IPS DF 4.7 (cell line): Measurements from ENCODE around the gene SPECC1L.
"Not testable (repeated sequence)": the region's sequence is repeated elsewhere in the genome, so short reads cannot be mapped to it uniquely, and the experiment has no call there.

Experiments used
- DNase-seq: peaks from one replicate; pipeline ENCODE4 v3.0.0-alpha.2; 2013; ENCODE audit warnings: low spot score; ENCODE audit errors: extremely low read depth

Gene SPECC1L

DNA sequence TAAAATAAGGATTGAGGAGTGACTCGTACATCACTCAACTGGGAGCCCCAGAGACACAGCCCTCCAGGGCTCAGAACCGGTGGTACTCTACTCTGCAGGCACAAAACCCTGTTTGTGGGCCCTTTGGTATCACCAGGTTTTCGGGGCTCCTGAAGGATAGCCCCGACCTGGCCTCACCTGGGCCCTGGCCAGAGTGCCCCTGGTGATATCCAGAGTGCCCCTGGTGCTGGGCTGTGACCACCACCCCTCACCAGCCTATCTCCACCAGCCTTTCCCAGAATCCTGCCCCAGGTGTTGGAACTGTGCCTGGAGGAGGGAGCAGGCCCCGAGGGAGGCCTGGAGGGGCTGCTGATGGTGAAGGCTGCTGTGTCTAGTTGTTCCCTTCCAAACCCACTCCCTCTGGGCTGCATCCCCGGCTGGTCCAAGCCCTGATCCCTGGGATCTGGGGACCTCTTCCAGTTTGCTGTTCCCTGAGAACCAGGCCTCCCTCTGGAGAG lies 23.6 kb upstream of the SPECC1L start:
- no peak for DNase-seq

DNA sequence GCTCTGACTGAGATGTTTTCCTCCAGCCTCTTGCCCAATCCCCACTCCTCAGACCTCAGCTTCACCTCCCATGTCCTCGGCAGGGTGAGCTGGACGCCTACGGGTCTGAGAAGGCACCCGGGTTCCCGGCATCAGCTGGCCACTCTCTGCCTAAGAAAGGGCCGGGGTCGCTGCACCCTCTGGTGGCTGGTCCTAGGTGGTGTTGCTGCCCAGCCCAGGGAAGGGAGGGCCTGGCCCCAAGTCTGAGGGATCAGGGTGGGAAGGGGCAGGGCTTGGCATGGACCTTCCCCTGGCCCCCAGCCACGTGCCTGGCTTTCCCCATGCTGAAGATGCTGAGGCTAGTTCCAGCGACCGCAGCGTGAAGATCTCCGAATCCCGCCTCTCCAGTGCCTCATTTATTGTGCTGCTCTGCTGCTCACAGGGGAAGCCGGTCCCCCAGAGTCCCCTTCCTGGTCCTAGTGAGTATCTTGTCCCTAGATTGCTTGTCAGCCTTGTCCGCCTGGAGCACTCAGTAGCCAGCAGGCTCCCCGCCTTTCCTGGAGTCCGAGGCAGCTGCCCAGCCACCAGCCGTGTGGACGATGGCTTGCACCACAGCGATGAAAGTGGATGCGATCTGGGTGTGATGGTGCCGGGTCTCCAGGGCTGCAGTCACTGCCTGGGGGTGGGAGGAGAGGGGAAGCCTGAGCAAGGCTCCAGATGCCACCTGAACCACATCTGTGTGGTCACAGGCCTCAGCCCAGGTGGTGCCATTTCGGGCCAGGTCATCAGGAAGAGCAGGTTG lies 22.9 kb upstream of the SPECC1L start:
- no peak for DNase-seq

DNA sequence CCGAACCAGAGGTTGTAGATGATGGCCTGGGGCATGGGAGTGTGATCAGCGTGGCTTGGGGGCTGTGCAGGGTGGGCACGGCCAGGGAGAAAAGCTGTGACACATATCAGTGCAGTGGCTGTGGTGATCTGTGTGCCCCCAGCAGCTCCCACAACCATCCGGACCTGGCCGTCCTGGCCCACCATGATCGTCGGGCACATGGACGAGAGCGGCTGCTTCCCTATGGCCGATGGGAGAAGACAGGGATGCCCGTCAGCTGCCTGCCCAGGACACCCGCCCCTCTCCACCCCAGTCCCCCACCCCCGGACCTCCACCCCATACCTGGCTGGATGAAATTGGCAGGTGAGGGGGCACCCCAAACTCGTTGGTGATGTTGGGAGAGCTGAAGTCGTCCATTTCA lies 22.0 kb upstream of the SPECC1L start:
- not testable (repeated sequence) for DNase-seq

DNA sequence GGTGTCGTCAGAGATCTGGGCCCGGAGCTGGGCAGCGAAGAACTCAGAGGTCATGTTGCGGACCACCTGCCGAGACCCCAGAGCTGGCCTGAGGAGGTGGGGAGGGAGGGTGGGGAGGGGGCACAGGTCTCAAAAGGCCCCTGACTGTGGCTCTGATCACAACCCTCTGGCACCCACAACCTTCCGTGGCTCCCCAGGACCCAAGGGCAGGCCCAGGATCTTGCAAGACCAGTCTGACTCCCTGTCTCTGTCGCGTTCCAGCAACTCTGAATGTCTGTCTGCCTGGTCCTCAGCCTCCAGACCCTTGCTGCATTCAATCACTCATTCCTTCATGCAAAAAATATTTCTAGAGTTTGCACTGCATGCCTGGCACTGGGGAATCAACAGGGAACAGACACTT lies 21.2 kb upstream of the SPECC1L start:
- not testable (repeated sequence) for DNase-seq

DNA sequence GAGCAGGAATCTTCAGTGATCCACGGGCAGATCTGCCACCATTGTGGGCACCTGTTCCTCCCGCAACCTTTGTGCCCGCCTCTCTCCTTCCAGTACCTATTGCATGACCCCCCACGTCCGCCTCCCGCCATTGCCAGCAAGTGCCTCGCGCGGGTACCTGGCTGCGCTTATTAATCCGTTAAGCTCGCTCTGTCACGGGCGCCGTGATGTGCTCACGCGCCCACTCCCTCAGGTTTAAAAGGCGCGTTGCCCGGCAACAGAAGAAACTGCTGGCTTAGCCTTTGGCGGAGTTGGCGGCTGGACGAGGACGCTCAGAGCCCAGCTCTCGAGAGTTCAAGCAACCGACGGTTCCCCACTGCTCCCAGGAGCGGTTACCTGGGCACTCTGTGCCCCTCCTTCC lies 19.3 kb upstream of the SPECC1L start:
- not testable (repeated sequence) for DNase-seq

DNA sequence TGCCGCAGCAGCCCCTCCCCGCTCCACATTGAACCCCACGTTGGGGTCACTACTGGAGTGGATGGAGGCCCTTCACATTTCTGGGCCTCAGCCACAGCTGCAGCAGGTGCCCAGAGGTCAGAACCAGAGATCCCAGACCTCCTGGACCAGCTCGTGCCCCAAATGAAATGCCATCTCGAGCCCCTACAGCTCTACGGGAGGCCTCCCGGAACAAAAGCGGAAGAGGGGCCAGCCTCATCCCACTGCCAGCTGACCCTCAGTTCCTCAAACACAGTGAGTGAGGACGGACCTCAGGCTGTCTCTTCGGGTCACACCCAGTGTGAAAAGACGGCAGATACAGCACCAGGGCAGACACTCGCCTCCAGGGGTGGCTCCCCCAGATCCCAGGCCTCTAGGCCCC lies 17.5 kb upstream of the SPECC1L start:
- not testable (repeated sequence) for DNase-seq

DNA sequence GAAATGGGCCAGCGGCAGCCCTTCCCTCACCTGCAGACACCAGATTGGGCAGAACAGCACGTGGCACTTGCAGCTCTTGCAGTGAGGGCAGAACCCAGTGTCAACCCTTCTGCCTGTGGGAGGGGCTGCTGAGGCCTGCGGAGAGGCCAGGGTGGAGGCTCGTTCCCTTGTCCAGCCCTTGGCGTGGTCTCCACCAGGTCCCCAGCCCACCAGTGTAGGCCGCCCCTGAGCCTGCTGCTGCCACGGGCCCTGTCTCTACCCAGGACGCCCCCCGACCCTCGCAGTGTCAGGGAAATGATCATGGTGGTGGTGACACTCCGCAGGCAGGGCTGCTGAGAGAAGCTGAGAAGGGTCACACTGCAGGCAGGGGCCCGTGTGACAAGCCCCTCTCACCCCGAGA lies 14.5 kb upstream of the SPECC1L start:
- not testable (repeated sequence) for DNase-seq

DNA sequence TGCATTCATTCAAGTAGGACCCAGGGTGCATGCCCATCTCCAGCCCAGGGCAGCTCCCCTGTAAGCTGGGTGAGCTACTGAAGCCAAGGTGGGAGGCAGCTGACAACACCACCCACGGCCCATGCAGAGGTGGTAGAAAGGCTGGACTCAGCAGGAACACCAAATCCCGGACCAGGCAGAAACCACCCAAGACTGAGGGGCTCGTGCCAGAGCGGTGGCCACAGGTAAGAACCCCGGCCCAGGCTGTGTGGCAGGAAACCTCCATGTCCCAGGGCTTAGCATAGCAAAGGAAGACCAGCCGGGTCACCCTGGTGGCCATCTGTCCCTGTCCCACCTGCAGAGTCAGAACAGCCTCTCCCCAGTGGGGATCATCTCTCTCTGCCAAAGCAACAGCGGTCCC lies 13.9 kb upstream of the SPECC1L start:
- not testable (repeated sequence) for DNase-seq

DNA sequence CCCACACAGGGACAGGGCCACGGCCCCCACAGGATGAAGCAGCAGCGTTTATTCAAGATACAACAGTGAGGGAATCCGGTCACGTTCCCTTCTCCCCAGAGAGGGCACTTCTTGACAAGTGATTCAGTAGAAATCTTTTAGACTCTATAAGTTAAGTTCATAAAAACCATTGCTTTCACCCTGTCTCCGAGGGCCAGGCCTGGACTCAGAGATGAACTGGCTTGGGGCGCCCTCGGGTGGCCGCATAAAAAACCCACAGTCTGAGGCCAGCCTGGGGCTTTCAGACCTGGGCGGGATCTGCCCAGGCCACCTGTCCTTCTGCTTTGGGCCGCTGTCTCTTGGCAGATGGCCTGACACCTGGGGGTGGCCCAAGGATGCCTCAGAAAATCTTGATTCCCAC lies 11.2 kb upstream of the SPECC1L start:
- DNase-seq: not testable (repeated sequence)

DNA sequence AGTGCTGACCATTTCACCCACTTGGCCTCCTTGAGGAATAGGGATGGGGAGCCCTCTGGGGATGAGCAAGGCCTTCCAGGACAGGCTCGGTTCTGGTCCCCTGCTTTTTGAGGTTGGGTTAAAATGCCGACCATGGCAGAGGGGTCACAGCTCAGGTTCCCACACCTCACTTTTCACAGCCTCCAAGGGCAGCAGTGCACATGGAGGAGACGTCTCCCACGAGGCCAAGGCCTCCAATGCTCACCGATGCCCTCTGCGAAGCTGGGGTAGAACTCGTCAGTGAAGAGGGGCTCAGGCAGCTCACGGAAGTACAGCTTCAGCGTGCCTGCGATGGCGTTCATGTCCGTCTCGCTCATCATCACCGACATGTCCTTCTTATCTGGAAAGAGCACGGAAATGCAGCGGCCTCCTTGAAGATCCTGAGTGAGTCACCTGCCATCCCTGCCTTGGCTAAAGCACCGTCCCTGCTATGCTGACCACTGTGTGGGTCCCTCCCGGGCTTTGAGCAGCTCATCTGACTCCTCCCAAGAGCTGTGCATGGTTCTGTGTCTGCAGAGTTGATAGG lies 8.4 kb upstream of the SPECC1L start:
- DNase-seq: not testable (repeated sequence)

DNA sequence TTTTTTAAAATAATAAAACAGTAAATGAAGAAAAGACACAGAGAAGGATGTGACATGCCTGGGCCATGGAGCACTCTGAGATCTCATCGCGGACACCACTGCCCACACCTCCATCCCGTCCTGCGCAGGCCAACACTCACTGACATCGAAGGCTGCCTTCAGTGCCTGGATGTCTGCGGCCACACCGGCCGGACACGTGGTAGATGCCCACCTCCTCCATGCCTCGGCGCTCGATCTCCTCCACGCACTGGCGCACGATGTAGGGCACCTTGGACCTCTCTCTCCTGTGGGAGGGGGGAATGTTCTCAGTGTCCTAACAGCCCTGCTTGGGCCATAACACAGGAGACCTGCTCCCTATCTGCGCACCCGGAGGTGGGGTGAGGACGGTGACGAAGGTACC lies 7.2 kb upstream of the SPECC1L start:
- DNase-seq: not testable (repeated sequence)

DNA sequence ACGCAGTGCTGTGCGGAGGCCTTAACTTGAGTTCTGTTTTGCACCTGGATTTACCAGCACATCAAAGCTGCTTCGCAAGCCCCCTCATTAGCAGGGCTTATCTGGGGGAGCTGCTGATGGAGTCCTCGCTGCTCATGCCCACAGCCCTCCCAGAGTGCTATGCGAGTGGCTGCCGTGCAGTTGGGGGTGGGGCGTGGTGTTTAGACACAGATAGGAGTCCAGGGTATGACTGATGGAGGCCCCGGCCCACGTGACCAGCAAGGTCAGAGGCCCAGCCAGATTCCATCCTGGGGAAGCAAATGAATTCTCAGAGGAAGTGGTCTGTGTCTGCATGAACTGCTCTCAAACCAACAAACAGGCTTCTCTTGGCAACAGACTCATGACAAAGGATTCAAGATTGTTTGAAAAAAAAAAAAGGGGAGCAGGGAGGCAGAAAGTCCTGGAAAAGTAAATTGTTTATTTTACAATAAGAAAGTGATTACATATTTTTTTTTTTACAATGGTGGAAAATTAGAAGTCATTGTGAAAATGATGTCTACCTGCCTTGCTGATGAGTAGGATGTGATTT lies 6.2 kb upstream of the SPECC1L start:
- not testable (repeated sequence) for DNase-seq

DNA sequence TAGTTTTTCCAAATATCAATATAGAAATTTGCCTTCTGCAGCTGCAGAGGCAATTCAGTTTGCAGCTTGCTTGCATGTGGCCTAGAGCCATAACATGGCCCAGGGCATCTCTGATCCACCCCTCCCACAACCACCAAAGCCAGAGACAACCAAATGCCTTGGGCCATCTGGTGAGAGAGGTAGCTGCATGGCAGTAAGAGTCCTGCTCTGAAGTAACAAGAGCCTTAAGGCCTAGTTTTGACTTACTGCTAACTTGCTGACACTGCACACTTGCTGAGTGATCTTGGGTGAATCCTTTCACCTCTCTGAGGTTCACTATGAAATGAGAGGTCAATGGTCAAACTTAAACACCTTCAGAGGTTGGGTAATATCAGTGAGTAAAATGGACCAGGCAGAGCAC lies 4.9 kb upstream of the SPECC1L start:
- no peak for DNase-seq

DNA sequence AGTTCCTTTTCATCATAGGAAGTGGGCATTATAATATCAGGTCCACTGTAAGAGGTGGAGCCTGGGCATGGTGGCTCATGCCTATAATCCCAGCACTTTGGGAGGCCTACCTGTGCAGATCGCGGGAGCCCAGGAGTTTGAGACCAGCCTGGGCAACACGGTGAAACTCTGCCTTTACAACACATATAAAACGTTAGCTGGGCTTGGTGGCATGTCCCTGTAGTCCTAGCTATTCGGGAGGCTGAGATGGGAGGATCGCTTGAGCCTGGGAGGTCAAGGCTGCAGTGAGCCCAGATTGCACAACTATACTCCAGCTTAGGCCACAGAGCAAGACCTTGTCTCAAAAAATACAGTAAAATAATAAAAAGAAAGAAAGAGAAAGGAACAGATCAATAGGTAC lies 4.1 kb upstream of the SPECC1L start:
- DNase-seq: not testable (repeated sequence)

DNA sequence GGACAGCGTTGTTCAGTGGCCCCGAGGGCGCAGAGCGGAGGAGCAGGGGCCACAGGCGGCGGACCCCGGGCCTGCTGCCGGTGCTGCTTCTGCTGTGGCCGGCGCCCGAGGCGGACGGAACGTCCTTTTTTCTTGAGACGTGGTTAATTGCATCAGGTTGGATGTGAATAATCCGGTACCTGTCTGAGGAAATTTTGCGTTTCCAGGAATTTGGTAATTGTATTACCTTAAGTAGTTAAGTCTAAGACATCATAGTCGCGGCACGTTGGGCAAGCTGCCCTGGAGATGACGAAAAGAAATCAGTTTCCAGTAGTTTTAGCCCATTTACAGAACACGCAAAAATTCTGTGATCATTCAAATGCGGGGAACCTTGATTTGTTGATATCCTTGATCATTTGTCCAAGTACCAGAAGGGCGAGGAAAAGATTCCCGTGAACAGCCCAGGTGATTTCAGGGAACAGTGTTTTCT lies 789 bp downstream of the SPECC1L start:
- DNase-seq: no peak

DNA sequence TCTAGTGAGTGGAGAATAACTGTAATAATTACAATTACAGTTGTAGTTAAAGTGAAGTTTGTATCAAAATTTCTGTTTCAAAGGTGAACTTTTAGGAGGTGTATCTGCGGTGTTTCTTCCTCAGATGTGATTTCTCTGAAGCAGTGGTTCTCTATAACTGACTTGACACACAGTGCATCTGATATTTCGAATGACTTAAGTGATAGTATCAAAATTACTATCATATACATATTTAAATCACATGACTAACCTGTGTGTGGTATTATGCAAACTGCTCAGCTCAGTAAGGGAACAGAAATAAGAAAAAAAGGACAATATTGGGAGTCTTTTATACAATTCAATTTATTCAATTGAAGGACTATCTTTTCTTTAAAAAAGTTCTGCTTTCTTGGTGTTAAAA lies 2.4 kb downstream of the SPECC1L start:
- DNase-seq: not testable (repeated sequence)

DNA sequence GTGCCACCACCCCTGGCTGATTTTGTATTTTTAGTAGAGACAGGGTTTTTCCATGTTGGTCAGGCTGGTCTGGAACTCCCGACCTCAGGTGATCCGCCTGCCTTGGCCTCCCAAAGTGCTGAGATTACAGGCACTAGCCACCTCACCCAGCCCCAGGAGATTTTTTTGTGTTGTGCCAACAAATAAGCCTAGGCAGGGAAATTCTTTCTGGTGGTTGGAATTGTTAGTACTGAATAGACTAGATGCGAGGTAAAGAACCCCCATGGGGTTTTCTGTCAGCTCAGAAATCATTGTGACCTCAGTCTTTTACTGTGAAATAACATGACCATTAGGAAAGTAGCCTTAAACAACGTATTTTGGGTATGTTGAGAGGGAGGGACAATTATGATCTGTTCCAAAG lies 3.3 kb downstream of the SPECC1L start:
- not testable (repeated sequence) for DNase-seq

DNA sequence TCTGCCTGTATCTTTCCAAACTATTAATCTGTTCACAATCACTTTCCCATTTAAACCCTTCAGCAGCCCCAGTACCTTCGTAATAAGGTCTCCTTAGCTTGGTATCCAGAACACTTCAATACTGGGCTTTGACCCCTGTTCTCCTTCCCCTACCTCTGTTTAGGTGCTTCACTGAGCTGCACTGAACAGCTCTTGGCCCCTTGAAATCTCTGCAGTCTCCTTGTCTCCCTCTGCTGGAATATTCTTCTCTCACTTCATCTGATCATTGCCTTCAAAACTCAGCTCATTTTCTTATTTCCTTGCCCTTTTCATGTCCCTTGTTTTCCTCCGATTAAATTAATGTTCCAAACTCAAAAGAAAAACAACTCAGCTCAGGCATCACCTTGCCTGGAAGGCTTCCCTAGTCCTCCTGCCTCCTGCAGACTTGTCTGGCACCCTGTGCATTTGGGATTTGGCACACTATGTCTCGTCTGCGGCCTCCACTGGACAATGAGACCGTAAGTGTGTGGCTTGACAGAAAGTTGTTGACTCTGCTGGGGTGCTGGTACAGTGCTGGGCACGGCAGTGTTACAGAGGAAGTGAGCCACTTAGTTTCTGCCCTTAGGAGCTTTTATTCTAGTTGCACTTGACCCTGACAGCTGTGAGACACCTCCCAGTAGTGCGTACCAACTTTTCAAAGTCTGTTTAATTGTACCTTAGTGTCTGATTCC lies 4.2 kb downstream of the SPECC1L start:
- not testable (repeated sequence) for DNase-seq

DNA sequence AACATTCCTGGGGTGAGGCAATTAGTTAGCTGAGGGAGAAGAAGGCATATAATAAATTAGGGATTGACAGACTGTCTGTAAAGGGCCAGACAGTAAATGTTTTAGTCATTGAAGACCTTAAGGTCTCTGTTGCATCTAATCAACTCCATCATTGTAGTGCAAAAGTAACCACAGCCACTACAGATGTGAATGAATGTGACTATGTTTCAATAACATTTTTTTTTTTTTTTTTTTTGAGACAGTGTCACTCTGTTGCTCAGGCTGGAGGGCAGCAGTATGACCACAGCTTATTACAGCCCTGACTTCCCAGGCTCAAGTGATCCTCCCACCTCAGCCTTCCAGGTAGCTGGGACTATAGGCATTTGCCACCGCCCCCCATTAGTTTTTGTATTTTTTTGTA lies 9.7 kb downstream of the SPECC1L start:
- not testable (repeated sequence) for DNase-seq

DNA sequence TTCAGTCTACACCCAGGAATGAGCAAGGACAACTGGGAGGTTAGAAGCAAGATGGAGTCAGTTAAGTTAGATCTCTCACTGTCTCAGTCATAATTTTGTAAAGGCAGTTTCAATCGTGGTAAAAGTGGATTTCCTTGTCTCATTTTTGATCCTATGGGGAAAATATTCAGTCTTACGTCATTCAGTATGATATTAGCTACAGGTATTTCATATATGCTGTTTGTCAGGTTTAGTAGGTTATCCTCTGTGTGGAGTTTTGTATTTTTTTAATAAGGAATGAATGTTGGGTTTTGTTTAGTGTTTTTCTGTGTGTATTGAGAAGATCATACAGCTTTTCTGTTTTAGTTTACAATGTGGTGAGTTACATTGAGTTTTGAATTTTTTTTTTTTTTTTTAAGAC lies 11.8 kb downstream of the SPECC1L start:
- DNase-seq: no peak

DNA sequence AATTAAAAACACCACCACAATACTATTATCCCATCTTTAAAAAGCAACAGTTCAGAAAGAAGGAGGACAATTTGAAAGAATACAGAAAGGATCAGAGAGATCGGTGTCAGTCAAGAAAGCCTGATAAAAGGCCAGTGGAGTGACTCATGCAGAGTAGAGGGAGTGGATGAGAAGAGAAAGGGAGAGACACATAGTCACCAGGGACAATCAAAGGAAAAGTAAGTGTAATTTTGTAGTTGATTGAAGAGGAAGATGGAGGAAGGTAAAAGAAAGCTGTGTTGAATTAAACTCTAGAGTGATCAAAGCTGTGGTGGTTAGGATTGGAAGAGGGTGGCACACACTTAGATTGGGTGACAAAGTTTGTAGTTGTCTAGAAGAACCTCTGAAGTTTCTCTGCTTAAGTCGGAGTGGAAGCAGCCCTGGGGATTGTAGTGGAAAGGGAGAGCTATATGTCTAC lies 14.1 kb downstream of the SPECC1L start:
- DNase-seq: no peak

DNA sequence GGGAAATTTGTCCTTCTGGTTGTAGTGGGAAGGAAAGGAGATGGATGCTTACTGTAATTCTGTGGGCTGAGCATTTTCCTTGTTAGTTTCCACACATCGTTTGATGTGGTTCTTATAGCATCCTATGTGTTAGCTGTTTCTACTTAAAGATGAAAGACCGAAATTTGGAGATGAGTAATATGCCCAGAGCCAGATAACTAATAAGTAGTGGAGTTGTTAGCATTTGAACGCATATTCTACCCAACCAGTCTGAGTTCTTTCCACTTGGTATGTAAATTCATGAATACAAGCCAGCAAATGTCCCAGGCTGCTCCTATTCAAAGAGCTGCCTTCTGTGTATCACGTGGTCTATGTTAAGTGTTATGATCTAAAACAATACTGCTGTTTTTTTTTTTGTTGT lies 14.6 kb downstream of the SPECC1L start:
- no peak for DNase-seq
